ENCODE results near the gene NCR3LG1.

The NCR3LG1 gene

GRCh38 chr11:17403980-17404759 is 52.6 kb downstream of the NCR3LG1 start:
- DNase-seq (ENCODE audit: low read depth), result peak; percentile 51
- H3K4me3 ChIP-seq (ENCODE audit: low read length), result no peak overlapping the region
- no peak for TF ChIP-seq CTCF (conservative IDR thresholded peaks at IDR 0.05; ENCODE audit: low read depth, low read length)

DNA sequence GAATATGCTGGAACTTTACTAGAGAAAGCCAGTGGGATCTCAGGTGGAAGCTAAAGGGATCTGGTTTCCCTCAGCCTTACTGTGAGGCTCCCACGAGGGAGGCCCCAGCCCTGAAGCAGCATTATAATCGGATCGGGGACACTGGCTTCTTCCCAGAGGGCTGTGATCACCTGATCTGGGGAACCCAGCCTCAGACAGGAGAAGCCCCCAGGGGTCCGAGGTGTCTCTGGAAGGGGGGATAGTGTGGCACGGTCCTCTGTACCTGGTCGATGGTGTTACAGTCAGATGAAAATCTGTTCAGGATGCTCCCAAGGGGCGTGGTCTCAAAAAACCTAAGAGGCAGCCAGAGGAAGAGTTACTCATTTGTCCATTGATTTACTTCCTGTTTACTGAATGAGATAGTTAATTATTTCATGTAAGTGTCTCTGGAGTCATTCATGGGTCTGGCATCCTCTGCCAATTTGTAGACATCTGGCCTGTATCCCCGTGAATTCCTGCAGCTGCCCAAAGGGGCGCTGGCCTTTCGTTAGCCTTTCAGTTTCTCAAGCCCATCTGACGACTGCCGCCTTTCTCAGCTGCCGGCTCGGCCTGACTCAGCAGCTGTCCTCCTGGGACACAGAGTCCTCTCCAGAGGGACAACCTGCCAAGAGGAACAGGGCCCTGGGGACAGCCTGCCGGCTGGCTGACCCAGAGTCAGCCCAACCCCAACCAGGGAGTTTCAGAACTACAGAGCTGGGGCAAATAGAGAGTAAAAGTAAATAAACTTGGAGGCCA is 53.8 kb downstream of the NCR3LG1 start:
- H3K4me3 ChIP-seq (ENCODE audit: low read length), result no peak overlapping the region
- no peak for DNase-seq (ENCODE audit: low read depth)
- peak; percentile 6 for TF ChIP-seq CTCF (conservative IDR thresholded peaks at IDR 0.05; ENCODE audit: low read depth, low read length)

DNA sequence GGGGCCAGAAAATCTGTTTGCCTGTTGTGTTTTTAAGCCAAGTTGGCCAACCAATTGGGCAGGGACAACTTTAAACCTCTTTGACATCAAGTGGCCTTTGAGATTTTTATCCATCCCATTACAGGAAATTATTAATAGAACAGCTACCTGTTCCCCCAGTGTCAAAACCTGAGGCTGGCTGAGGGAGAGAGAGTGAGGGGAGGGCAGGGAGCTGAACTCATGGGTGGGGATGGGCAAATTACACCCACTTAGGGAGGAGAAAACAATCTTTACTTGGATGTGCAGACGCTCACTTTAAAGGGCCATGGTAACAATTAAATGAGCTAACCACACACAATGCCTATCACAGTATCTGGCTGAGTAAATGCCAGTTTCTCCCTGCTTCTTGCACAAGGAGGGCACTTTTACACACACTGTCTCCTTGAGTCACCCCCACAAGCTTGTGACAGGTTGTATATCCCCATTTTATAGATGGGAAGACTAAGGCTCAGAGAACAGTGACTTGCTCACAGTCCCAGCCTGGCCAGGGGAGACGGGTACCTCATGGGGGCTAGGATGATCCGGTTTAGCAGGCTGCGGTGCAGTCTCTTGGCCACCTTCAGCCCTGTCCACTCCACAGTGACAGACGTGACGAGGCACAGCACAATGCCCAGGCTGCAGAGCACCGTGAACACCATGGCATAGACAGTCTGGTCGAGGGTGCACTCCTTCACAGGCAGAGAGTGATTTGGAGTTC is 54.6 kb downstream of the NCR3LG1 start:
- TF ChIP-seq CTCF (conservative IDR thresholded peaks at IDR 0.05; ENCODE audit: low read depth, low read length), result no peak
- no peak for DNase-seq (ENCODE audit: low read depth)
- no peak overlapping the region for H3K4me3 ChIP-seq (ENCODE audit: low read length)

GRCh38 chr11:17406818-17407149 is 55.2 kb downstream of the NCR3LG1 start:
- DNase-seq (ENCODE audit: low read depth), result no peak
- no peak overlapping the region for H3K4me3 ChIP-seq (ENCODE audit: low read length)
- no peak for TF ChIP-seq CTCF (conservative IDR thresholded peaks at IDR 0.05; ENCODE audit: low read depth, low read length)

- TF ChIP-seq CTCF (conservative IDR thresholded peaks at IDR 0.05; ENCODE audit: low read depth, low read length), result no peak
- no peak overlapping the region for H3K4me3 ChIP-seq (ENCODE audit: low read length)
- no peak for DNase-seq (ENCODE audit: low read depth)
These were observed 56.0 kb downstream of the NCR3LG1 start for GRCh38 chr11:17407575-17407974.

DNA sequence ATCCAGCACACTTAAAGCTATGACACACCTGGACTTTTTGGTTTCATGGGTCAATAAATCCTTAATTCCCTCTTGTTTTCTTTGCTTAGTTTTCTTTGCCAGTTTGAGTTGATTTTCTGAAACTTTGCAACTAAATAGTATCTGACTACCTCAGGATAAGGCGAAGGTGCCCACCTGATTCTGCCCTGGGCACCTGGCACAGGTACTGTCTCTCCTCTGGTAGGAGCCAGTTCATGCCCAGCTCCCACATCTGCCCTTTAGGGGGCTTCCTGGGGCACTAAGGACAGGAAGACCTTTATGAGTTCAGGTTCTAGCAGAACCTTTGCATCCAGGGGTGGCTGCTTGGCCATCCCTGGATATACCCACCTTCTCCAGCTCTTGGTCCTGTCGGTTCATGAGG is 56.4 kb downstream of the NCR3LG1 start:
- no peak overlapping the region for H3K4me3 ChIP-seq (ENCODE audit: low read length)
- TF ChIP-seq CTCF (conservative IDR thresholded peaks at IDR 0.05; ENCODE audit: low read depth, low read length), result no peak
- no peak for DNase-seq (ENCODE audit: low read depth)
